HG02759 (cell line): ENCODE results near the gene DPCD.

Source experiments
- ATAC-seq: cut with Tn5 transposase; IDR thresholded peaks from one replicate; pipeline ENCODE4 v1.9.1; 2021; ENCODE audit warnings: mild to moderate bottlenecking, moderate library complexity; ENCODE audit not compliant: unreplicated experiment

Gene DPCD

DNA sequence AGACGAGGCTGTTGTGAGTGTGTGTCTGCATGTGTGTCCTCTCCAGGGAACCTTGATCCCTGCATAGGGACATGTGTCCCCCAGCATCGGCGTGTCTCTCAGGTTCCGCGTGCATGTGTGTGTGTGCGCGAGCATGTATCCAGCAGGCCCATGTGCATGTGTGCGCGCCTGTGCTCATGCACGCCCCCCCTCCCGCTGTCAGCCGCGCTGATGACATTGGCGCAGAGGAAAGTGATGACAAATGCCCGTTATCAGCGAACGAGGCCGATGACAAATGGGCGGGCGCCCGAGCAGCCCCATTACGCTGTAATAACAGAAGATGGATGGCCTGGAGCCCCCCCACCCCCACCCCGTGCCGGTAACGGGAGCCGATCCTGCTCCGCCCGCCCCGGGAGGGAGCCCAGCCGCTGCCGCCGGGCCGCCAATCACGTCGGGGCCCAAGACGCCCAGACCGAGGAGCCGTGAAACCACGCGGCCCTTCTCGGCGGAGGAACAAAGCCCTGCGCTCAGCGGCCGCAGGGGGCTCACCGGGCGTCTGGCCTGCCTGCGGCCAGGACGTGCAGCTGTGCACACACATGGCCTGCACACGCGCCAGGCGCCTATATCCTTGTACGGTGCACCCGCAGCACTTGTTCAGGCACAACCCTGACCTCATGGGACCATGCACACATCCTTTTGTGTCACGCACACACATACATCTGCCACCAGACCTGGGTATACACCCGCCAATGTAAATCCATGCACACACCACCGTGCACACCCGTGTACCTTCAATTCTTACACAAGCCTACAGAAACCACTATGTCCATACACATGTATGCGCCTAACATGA lies 21.6 kb upstream of the DPCD start:
- ATAC-seq, result no peak

DNA sequence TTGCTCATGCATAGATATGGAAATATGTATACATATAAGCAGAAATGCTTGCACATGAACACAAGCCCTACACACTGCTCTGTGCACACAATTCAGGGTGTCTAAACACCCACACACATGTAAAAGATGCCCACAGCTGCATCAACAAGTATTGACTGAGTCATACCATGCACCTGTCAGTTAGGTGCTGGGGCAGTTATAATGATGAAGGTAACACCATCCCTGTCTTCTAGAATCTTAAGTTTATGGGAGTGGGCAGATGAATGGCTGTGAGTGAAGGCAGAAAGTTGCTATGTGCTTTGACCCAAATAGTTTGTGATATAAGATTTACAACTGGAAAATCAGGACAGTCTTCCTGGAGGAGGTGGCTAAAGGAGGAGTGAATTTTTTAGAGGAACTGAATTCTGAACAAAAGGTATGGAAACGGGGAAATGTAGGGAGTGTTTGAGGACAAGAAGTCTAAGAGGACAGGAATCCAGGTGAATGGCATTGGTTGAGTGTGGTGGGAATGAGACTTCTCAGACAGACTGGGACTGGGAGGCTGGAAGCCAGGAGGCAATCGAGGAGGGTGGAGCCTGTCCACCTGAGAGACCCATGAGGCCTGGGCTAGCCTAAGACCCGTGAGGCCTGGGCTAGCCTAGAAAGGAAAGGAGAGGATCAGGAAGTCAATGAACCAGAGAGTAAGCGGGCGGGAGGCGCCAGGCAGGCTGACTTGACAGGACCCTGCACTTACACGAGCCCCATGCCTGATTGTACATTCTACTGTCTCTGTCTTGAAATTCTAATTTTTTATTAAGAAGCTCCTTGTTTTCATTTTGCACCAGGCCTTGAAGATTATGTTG lies 20.7 kb upstream of the DPCD start:
- ATAC-seq, result no peak

DNA sequence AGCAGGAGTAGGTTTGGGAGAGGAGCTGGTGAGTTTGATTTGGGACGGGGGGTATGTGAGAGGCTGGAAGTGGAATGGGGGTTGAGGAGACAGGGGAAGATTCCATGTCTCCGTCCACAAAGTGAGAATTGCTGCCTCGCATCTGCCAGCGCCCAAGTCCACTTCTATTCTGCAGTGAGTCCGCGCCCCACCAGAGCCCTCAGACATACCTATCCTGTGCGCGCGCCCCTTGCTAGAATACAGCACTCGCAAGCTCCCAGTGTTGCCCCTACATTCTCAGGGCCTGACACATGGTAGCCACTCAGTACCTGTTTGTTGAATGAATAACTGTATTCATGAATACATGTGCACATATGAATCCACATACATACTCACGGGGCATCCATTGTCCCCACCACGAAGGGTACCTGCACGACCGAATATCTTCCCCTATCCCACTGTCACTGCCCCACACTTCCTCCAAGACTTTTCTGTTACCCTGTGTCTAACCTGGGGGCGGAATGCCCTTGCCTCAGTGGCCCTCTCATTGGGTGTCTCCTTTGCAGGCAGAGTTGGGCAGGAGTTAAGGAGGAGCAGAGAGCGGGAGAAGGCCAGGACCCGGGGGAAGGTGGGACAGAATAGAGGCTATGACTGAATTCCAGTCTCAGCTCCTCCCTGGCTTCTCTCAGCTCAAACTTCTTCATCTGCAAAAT lies 19.9 kb upstream of the DPCD start:
- no peak for ATAC-seq

DNA sequence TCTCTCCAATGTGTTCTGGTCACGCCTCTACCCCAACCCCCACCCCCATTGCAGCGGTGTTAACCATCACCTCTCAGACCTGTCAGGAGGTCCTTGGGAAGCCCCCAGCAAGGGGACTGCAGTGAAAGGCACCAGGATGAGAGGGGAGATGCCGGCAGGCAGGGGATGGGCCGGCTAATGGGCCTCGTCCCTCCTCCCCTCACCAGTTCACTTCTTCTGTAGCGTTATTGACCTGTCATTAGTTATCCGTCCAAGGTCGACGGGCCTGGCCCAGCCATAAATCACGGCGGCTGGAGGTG lies 18.8 kb upstream of the DPCD start:
- ATAC-seq, result no peak

DNA sequence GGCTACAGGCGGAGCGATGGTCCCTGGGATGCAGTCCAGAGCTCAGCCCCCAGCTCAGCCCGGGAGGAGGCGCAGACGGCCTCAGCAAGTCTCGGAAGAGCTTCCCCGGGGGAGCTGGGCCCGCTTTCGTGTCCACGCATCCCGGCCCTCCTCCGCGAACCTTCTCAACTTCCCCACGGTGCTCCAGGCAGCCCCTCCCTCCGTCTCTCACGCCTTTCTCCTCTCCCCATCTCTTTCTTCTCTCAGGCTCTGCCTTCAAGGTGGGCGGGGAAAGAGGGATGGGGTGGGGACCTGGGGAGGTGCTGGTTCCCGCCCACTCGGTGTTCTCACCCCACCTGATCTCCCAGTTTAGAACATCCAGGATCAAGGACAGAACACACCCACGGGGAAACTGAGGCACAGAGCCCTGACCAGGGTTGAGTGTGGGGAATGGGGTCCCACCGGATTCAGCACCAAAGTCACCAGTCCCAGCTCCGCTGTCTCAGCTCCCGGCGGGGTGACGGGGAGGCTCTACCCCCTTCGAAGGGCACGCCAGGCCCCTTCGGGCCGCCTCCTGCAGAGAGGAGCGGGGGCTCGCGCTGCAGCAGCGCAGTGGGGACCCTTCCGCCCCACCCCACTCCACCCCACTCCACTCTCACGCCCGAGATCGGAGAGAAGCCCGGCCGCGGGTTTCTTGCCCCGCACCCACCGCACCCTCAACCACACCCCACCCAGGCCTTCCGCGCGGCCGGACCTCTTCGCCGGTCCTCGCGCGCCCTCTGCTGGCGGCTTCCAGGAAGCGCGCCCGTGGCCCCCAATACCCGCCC lies 18.3 kb upstream of the DPCD start:
- peak; percentile 70 for ATAC-seq

DNA sequence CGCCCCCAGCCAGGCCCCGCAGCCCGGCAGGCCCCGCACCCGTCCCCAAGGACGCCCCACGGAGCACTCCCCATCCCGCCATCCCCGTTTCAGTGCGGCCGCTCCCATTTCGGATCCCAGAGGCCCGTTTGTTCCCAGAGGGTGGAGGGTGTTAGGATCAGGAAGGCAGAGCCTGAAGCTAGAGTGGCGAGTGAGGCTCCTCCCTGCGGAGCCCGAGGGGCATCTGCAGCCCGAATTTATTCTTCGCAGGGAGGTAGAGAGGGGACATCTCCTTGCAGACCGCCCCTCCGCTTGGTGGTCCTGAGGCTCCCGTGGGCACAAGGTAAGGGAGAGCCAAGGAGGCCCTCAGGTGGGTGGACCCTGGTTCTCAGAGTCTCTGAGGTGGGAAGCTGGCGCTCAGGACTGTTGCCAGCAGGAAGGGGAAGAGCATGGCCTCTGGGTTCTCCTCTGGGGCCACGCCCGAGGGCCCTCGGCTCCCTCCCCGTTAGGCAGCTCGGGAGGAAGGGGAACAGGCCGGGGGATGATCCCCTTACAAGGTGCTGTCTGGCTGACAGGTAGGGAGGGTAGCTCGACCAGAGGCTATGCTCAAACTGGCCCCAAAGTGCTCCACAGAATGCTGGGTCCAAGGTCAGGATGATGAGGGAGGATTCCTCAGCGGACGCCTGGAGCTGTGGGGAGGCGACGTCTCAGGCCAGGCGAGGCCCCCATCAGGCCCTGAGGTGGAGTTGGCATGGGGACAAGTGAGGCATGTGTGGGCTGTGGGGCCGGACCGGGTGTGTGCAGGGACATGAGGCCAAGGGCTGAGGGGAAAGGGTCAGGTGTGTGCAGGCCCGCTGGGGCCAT lies 17.5 kb upstream of the DPCD start:
- no peak for ATAC-seq

DNA sequence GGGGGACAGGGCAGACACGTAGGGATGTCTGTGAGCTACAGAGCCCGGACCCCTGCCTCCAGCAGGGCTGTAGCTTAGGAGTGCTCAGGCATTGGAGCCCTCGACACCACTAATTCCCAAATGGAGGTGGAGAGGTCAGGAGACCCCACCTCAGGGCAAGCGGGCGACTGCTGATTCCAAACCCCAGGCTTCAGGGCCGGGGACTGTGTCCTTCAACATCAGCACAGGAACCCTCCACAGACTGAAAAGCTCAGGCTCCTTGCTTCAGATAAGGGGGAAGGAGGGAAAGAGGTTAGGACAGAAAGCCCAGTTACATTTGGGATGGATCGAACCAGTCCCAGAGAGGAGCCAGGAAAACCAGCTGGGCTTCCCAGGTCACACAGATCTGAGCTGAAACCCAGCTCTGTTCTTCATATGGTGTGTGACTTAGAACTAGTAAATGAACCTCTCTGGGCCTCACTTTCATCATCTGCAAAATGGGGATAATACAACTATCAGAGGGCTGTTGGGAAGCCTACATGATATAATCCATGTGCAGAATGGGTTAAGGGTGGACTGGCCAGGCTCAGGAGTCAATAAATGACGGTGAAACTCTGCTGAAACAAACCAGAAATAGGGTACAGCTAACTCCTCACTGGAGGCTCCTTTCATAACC lies 16.7 kb upstream of the DPCD start:
- ATAC-seq, result no peak

DNA sequence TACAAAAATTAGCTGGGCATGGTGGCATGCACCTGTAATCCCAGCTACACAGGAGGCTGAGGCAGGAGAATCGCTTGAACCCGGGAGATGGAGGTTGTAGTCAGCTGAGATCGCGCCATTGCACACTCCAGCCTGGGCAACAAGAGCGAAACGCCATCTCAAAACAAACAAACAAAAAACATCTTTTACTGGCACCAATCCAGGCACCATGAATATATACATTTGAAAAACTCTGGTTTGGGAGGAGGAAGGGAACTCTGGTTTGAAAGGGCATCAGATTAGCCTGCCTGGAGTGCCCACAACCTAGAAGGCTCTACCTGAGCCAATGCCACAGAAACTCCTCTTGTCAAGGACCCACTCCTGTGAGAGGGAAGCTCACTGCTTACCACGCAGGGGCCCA lies 16.0 kb upstream of the DPCD start:
- ATAC-seq, result no peak

DNA sequence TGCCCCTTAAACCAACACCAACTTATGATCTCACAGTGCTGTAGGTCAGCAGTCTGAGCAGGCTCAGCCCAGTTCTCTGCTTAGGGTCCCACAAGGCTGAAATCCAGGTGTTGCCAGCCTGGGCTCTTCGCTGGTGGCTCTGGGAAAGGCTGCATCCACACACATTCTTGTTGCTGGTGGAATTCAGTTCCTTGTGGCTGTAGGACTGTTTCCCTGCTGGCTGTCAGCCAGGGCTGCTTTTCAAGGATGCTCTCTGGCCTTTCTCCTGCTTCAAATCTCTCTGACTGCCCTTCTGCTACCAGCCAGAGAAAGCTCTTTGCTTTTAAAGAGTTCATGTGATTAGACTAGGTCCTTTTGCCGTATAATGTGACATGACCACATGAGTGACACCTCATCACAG lies 15.3 kb upstream of the DPCD start:
- ATAC-seq, result no peak

DNA sequence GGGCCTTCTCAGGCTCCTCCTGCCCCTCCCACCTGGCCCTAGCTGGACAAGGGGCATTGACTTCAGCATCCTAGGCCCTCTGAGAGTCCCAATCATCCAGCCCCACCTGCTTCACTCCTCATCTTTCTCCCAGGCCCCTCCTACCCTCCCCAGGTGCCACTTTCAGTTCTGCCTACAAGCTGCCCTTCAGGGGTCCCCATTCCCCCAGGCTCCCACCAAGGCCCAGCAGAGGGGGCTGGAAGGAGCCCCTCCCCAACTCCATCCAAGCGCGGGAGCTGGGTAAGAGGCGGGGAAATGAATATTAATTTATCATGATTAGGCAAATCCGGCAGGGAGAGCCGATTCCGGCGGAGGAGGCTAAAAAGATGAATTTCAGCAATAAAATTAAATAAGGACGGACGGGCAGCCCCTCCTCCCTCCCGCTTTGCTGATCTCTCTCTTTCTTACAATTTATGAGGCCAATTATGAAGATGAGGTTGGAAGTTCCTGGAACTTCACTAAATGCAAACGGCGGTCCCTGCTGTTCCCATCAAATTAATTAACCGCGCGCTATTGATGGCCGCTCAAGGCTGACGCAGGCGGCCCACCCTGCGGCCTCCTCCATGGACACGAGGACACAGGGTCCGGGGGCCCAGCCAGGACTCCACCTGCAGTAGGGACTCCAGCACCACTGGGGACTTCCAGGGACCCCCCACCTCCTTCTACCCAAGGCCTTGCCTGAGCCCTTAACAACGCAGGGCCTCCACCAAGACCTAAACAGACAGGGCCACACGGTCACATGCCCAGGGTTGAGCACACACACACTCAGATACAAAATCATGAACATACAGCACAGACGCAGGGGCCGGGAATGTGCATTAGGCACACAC lies 14.0 kb upstream of the DPCD start:
- ATAC-seq, result no peak

DNA sequence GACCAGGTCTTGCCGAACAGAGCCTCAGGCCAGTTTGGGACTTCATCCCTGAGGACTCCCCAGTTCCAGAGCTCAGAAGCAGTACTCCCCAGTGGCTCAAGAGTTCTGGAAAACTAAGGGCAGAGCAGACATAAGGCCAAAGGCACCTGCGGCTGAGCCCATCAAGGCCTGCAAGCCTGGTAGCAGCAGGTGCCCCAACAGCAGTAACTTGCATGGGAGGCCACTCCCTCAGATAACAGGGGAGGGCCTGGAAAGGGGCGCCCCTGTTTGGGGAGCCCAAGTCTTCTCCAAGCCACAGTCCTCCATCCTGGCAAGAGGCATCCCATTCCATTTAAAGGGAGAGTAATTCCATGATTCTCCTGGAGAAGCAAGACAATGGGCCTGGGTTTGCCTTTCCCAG lies 13.0 kb upstream of the DPCD start:
- no peak for ATAC-seq

DNA sequence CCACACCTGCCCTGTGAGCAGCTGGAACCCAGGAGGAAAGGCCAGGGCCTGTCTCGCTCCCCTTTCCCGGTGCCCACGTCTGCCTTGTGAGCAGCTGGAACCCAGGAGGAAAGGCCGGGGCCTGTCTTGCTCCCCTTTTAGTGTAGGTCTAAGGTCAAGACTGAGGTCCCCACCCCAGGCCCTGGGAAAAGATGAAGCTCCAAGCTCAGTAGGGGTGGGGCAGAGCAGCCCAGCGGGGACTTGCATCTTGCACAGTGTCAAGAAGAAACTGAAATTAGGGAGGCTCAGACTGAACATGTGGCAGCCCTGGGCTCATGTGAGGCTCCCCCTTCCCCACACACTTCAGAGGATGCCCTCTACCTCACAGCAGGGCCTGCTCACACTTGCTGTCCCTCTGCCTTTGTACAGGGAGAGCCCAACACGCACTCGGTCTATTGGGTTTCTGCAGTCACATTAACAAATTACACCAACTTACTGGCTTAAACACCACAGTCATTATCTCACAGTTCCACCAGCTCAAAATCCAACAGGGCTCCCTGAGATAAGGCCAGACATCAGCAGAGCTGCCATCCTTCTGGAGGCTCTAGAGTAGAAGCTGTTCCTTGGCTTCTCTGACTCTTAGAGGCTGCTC lies 12.4 kb upstream of the DPCD start:
- ATAC-seq, result no peak

DNA sequence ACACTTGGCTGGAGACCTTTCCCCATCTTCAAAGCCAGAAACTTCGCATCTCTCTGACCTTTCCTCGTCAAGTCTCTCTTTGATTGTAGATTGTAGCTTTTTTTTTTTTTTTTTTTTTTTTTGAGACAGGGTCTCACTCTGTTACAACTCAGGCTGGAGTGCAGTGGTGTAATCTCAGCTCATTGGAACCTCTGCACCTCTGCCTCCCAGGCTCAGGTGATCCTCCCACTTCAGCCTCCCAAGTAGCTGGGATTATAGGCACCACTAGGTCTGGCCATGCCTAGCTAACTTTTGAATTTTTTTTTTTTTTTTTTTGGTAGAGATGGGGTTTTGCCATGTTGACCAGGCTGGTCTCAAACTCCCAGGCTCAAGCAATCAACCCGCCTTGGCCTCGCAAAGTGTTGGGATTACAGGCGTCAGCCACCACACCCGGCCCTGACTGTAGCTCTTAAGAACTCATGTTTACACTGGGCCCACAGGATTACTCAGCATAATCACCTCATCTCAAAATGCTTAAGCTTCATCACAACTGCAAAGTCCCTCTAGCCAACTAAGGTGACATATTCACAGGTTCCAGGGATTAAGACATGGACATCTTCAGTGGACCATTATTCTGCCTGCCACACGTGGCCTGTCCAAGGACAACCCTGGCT lies 11.8 kb upstream of the DPCD start:
- no peak for ATAC-seq

DNA sequence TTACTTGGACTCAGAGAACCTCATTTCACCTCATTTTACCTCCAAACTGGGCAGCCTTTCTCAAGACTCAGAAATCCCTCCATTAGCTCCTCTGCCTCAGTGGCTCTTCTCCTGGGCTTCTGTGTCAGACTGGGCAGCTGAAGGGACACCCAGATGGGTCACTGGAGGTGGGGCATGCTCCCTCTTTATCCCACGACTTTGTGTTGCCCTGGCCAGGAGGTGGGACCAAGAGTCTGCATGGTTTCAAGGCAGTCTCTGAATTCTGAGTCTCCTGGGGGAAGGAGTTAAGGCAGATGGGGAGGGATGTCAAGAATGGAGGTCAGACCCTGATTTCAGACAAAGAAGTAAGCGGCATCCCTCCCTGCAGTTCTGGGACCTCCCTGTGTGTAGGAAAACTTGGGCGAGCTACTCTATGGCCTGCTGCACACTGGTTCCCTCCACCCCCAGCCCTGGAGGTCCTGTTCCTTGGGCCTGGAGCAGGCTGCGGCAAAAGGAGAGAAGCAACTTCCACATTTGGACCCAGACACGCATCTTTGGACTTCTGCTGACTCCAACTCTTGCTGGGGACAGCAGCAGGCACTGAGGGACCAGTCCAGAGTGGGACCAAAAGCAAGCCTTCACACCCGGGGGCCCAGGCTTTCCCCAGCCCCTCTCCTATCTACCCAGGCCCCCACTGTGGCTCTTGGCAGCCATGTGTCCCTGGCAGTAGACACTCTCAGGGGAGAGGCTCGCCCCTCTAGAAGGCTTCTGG lies 10.8 kb upstream of the DPCD start:
- ATAC-seq, result no peak

DNA sequence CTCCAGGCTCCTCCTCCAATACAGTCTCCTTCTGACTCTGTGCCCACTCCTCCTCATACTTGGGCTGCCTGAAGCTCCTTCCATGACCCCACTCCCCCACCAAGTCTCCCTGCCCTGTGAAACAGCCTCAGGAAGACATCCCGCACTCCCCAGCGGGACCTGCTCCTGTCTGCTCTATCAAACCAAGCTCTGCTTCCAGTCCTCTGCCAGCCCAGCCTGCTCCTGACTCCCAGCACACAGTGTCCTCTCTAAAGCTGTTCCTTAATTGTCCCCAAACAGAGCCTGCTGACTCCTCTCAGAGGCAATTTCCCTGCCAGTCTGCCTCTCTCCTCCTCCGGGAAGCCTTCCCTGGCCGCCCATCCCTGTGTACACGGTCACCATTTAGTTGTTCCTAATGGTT lies 9.9 kb upstream of the DPCD start:
- no peak for ATAC-seq

DNA sequence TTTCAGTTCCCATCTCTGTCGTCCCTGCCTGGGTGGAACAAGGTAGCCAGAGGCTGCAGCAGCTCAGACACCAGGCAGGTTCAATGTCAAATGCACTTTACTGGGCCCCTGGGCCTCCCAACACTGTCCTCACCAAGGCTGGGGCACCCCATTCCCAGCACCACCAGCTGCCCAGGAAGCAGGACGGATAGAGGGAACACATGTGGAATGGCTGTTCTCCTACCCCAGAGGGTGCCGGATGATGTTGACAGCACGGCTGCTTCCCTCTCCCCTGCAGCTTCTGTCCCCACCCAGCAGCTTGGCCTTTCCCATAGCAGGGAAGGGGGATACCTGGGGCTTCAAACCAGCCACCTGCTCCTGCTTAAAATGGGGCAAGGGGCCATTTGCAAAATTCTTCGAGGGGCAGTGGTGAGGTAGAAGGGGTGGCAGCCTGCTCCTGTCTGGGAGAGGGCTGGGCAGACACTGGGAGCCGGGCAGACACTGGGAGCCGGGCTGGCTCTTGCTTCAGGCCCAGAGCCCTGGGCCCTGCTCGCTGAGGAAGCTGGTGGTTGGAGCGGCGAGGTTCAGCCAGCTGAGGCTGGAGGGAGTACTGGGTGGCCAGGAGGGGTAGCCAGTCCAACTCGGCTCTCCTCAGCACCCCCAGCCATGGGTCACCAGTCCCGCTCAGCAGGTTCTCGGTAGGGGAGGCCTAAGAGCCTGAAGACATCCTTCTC lies 9.2 kb upstream of the DPCD start:
- ATAC-seq, result no peak
